A549 (cell line): Measurements from ENCODE around the gene TMEM176B. TPM values are rescaled to one million over a fixed set of nuclear protein-coding genes. Genes with fewer than 3 reads are reported as not detected.
A peak's percentile ranks its signal among the peaks of the same experiment; 100 is the strongest.
"Not testable (repeated sequence)": the region's sequence is repeated elsewhere in the genome, so short reads cannot be mapped to it uniquely, and the experiment has no call there.

ENCODE experiments used
- ATAC-seq, 2 experiments: fragments of 200-7000 bp in 1 of 2; fragments of >200 bp in 1 of 2; cut with Nextera tagmentation in 1 of 2; cut with Tn5 transposase in 1 of 2; 3 replicates each; pipeline versions ENCODE4 v1.8.0 to v1.9.1; 2018 to 2020; ENCODE audit warnings: mild to moderate bottlenecking in 1 of 2, moderate library complexity in 1 of 2
- CTCF ChIA-PET: fragments of 300-600 bp; sonication (Branson Sonifier 250); formaldehyde crosslinking; extraction: SDS; loops from one replicate; lab custom pipeline; 2021; ENCODE audit warnings: antibody characterized with exemption, inconsistent platforms; lab: Yijun Ruan, JAX
- POLR2A ChIA-PET: fragments of 350-600 bp; formaldehyde crosslinking; extraction: SDS; loops from one replicate; lab custom pipeline; 2021; ENCODE audit warnings: antibody characterized with exemption, inconsistent platforms; lab: Yijun Ruan, JAX
- DNase-seq, 2 experiments: peaks; one replicate each; pipeline versions ENCODE4 v3.0.0 to v3.0.0-alpha.2; 2011 to 2016; ENCODE audit warnings: low read depth in 1 of 2, low spot score in 1 of 2
- FAIRE-seq: peaks from 2 replicates; lab custom pipeline; 2011; peaks lifted over from hg19 to GRCh38; lab: Jason Lieb, UNC
- H3K27ac ChIP-seq, 2 experiments: fragments of >200 bp; sonication (Bioruptor Twin); formaldehyde crosslinking; 3 replicates each; pipeline ENCODE4 v1.5.1; 2016 to 2017
- H3K4me1 ChIP-seq: fragments of >200 bp; sonication (Bioruptor Twin); formaldehyde crosslinking; 3 replicates; pipeline ENCODE4 v1.6.1; 2016
- H3K4me2 ChIP-seq: fragments of >200 bp; sonication (Bioruptor Twin); formaldehyde crosslinking; 3 replicates; pipeline ENCODE4 v1.6.1; 2016
- H3K4me3 ChIP-seq: fragments of >200 bp; sonication (Bioruptor Twin); formaldehyde crosslinking; 3 replicates; pipeline ENCODE4 v1.5.1; 2016
- H3K9me3 ChIP-seq: fragments of >200 bp; sonication (Bioruptor Twin); formaldehyde crosslinking; 3 replicates; pipeline ENCODE4 v1.6.1; 2016
- CBX2 ChIP-seq: fragments of 200-600 bp; sonication (generic); IDR thresholded peaks from 2 replicates; pipeline ENCODE4 v1.6.1; 2016; ENCODE audit warnings: low read depth, mild to moderate bottlenecking, borderline replicate concordance
- CBX8 ChIP-seq: fragments of 200-600 bp; sonication (generic); IDR thresholded peaks from 2 replicates; pipeline ENCODE4 v1.6.1; 2016
- CTCF ChIP-seq: fragments of >200 bp; sonication (Bioruptor Twin); formaldehyde crosslinking; IDR thresholded peaks from 3 replicates; pipeline ENCODE4 v1.5.1; 2016
- EHF ChIP-seq: fragments of 250-450 bp; sonication (Bioruptor Pico); IDR thresholded peaks from 2 replicates; pipeline ENCODE4 v1.5.0; 2020; ENCODE audit warnings: mild to moderate bottlenecking
- EHMT2 ChIP-seq: fragments of 200-600 bp; sonication (generic); IDR thresholded peaks from 2 replicates; pipeline ENCODE4 v1.6.1; 2016; ENCODE audit warnings: antibody characterized with exemption, low read depth, mild to moderate bottlenecking, moderate library complexity
- FOXS1 ChIP-seq: fragments of 250-450 bp; sonication (Bioruptor Pico); IDR thresholded peaks from 2 replicates; pipeline ENCODE4 v1.5.0; 2020; ENCODE audit warnings: mild to moderate bottlenecking, moderate library complexity
- HDAC2 ChIP-seq: fragments of 200-600 bp; sonication (generic); IDR thresholded peaks from 2 replicates; pipeline ENCODE4 v1.6.1; 2016
- HOXB13 ChIP-seq: fragments of 250-450 bp; sonication (Bioruptor Pico); IDR thresholded peaks from 2 replicates; pipeline ENCODE4 v1.5.0; 2020; ENCODE audit warnings: low read depth, mild to moderate bottlenecking, moderate library complexity
- NR3C1 ChIP-seq: fragments of >200 bp; sonication (Bioruptor Twin); formaldehyde crosslinking; IDR thresholded peaks from 3 replicates; pipeline ENCODE4 v1.6.1; 2017
- POLR2A ChIP-seq: IDR thresholded peaks from 2 replicates; pipeline ENCODE4 v1.6.1; 2012; ENCODE audit warnings: mild to moderate bottlenecking, low read length
- RAD21 ChIP-seq, 2 experiments: fragments of >200 bp in 1 of 2; sonication (Bioruptor Twin) in 1 of 2; formaldehyde crosslinking in 1 of 2; IDR thresholded peaks in 1 of 2; conservative IDR thresholded peaks in 1 of 2; 2 replicates in 1 of 2; 3 replicates in 1 of 2; pipeline ENCODE4 v1.6.1; 2012 to 2018; ENCODE audit warnings: inconsistent platforms in 1 of 2
- RFX5 ChIP-seq: fragments of 450-650 bp; IDR thresholded peaks from 2 replicates; pipeline ENCODE4 v1.7.1; 2014; ENCODE audit warnings: antibody characterized with exemption, mild to moderate bottlenecking, moderate library complexity
- SMC3 ChIP-seq: fragments of >200 bp; sonication (Bioruptor Twin); formaldehyde crosslinking; IDR thresholded peaks from 3 replicates; pipeline ENCODE4 v1.6.1; 2018; ENCODE audit warnings: inconsistent platforms
- WGBS: methylation state at CpG from one replicate; pipeline ENCODE4 v1.1.6; 2017; ENCODE audit errors: missing lambda C conversion rate; 5-methylcytosine and 5-hydroxymethylcytosine counted together
- polyA plus RNA-seq, 4 experiments: library from polyadenylated mRNA; depleted of rRNA in 3 of 4; stranded (reverse); fragments of >200 nt; fragmentation: RNase III in 1 of 4; extraction: RNeasy Plus Mini Kit Qiagen cat#74134 plus additional on column Dnase treatment in 1 of 4; gene quantifications; 2 replicates in 3 of 4; 3 replicates in 1 of 4; pipeline ENCODE4 v1.2.3, GENCODE V29; 2011 to 2017
- TF ChIP-seq, protein P1 (sequence below): IDR thresholded peaks from 2 replicates; pipeline ENCODE4 v1.6.1; 2012
- TF ChIP-seq, protein P2 (sequence below): fragments of 450-650 bp; IDR thresholded peaks from 2 replicates; pipeline ENCODE4 v1.6.1; 2014; ENCODE audit warnings: antibody characterized with exemption

TMEM176B gene
- polyA plus RNA-seq, 2 of the 4 experiments (the other 2 are of a cell fraction), result 0.10 TPM; not detected in 1

DNA sequence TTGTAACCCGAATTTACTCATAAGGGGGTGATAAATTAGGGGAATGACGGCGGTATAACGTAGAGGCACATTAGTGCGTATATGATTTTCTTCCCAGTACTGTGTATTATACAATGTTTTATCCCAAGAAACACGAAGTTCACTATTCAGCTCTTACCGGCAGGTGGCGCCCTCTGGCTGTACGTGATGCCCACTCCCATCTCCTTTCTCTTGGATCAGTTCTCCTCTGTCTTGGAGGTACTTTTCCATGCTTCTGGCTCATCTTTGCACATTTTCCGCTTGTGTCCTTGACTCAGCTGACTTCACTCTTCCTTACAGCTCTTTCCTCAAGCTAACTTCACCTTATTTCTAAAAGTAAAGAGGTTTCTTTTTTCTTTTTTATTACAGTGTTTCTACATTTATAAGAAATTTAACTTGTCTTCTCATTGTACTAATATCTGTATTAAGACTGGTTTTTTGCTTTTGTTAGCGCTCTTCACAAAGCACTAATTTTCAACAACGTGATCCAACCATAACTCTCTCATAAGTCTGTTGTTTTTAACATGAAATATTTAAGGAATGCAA, 21.3 kb downstream of the TMEM176B start:
- no peak overlapping the region for H3K4me3 ChIP-seq
- FAIRE-seq, result no peak

DNA sequence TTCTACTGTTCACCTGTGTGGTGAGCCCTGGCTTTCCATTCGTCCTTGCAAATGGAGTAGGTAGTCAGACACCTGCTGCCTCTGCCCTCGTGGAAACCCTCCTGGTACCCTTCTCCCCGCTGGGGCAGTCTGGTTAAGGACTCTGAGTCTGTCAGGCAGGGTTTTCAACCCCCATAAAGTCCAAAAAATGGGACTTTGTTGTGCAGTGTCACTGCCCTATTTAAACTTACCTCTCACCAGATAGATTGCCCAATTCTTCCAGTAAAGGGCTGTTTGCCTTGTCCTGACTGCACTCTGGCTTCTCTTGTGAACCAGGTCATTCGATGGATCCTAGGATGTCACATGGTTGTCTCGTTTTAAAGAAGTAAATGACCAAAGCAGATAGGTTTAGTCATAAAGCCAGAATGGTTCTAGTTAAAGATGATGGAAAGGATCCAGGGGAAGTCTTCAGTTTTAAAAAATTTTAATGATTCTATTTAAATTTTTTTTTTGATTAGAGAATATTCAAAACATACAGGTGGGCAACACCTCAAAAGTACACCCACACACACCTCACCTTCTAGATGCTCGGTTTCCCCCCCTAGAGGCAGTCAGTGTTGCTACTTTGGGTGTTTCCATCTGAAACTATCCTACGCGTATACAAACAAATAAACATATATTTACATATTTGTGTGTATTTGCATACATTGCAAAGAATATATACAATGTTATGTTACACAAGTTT, 22.0 kb downstream of the TMEM176B start:
- Histone ChIP-seq H3K27ac (no peak overlapping the region), H3K4me3 (no peak overlapping the region), H3K9me3 (no peaks in the 10 kb centered on the region), H3K4me1 (no peaks in the 10 kb centered on the region), H3K4me2 (no peak overlapping the region)
- no peak for TF ChIP-seq RFX5
- no peak for TF ChIP-seq RAD21 (conservative IDR thresholded peaks at IDR 0.05 in 1 of 2, IDR thresholded peaks at IDR 0.05 in 1 of 2)
- no peak for TF ChIP-seq FOXS1 (CRISPR knock-in tag)
- no peak for TF ChIP-seq SMC3
- TF ChIP-seq, protein P1, sequence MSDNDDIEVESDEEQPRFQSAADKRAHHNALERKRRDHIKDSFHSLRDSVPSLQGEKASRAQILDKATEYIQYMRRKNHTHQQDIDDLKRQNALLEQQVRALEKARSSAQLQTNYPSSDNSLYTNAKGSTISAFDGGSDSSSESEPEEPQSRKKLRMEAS, result no peak
- TF ChIP-seq CBX2, result no peak
- TF ChIP-seq HDAC2, result no peak
- TF ChIP-seq, protein P2, sequence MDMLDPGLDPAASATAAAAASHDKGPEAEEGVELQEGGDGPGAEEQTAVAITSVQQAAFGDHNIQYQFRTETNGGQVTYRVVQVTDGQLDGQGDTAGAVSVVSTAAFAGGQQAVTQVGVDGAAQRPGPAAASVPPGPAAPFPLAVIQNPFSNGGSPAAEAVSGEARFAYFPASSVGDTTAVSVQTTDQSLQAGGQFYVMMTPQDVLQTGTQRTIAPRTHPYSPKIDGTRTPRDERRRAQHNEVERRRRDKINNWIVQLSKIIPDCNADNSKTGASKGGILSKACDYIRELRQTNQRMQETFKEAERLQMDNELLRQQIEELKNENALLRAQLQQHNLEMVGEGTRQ, result no peak
- TF ChIP-seq POLR2A, result no peak
- TF ChIP-seq NR3C1, result no peak
- no peak for TF ChIP-seq EHF (CRISPR knock-in tag)
- TF ChIP-seq HOXB13 (CRISPR knock-in tag), result no peak
- peak in 1 of 2 experiments; percentile 62; a peak in 3 of 6 replicates for ATAC-seq
- no peak for DNase-seq
- WGBS, result 9% methylated on average over 8 of the region's 8 CpGs
- ChIA-PET POLR2A (no interaction called here), CTCF (interaction anchor here (0.8 to 1.9 kb wide), 15 partner anchors 8 to 527 kb away, joined by 3 to 23 read pairs (median 4); no protein-coding TSS in a partner anchor)
- no peak for FAIRE-seq

More for the DNA sequence above, 21.3 kb downstream of the TMEM176B start:
- Histone ChIP-seq H3K4me2 (no peak overlapping the region), H3K9me3 (no peaks in the 10 kb centered on the region), H3K4me1 (0 out of 3 replicates have a peak, but pooled peaks cover under 1% of the 10 kb centered on the region), H3K27ac (no peak overlapping the region)
- TF ChIP-seq CTCF (peak; percentile 88), EHMT2 (no peak), CBX8 (no peak), RAD21 (conservative IDR thresholded peaks at IDR 0.05 in 1 of 2, IDR thresholded peaks at IDR 0.05 in 1 of 2) (peak; percentile 76 to 80), HDAC2 (no peak), SMC3 (peak; percentile 63)
- TF ChIP-seq, protein P1, result no peak
- POLR2A ChIA-PET, result no interaction called here
- WGBS, result under 1% methylated on average over 12 of the region's 12 CpGs
- ATAC-seq (peak; percentile 95 to 99), DNase-seq (peak; percentile 63 to 73)
- CTCF ChIA-PET, result interaction anchor here (0.8 to 1.9 kb wide), 16 partner anchors 9 to 527 kb away, joined by 3 to 23 read pairs (median 4); no protein-coding TSS in a partner anchor

- CTCF ChIA-PET, result interaction anchor here (0.6 to 1.0 kb wide), 2 partner anchors 12 to 211 kb away, joined by 3 to 5 read pairs; no protein-coding TSS in a partner anchor
- POLR2A ChIA-PET, H3K27ac ChIP-seq, ATAC-seq, H3K4me2 ChIP-seq, FAIRE-seq, DNase-seq, H3K9me3 ChIP-seq, H3K4me3 ChIP-seq, H3K4me1 ChIP-seq: not testable (repeated sequence)
- 8% methylated on average over 1 of the region's 1 CpG for WGBS
Measured at GRCh38 chr7:150774131-150774530, 26.0 kb downstream of the TMEM176B start.
